Transverse colon (tissue), 4 donors: ENCODE measurements around the gene RBSN.

ENCODE experiments used
- EP300 ChIP-seq: sonication (generic); formaldehyde crosslinking; IDR thresholded peaks from one replicate; pipeline ENCODE4 v1.6.1; 2017; ENCODE audit warnings: antibody characterized with exemption, low read depth
- POLR2A ChIP-seq: fragments of 450-650 bp; IDR thresholded peaks from one replicate; pipeline ENCODE4 v1.6.1; 2016; ENCODE audit warnings: antibody characterized with exemption, mild to moderate bottlenecking, moderate library complexity
- POLR2AphosphoS5 ChIP-seq, 3 donors: sonication (generic); formaldehyde crosslinking; IDR thresholded peaks; one replicate each; pipeline ENCODE4 v1.6.1; 2016; ENCODE audit warnings: antibody characterized with exemption in 3 of 3
- TF ChIP-seq, protein P1 (sequence below), 5 experiments: fragments of 200-600 bp in 3 of 5; fragments of 450-650 bp in 2 of 5; sonication (generic) in 3 of 5; IDR thresholded peaks; 1 replicate in 2 of 5; 2 replicates in 3 of 5; pipeline ENCODE4 v1.5.1; 2016 to 2017; ENCODE audit warnings: antibody characterized with exemption in 5 of 5, inconsistent platforms in 3 of 5, mild to moderate bottlenecking in 2 of 5, moderate library complexity in 1 of 5

GRCh38 chr3:15091575-15091974, 7.4 kb downstream of the RBSN start:
- TF ChIP-seq, protein P1, sequence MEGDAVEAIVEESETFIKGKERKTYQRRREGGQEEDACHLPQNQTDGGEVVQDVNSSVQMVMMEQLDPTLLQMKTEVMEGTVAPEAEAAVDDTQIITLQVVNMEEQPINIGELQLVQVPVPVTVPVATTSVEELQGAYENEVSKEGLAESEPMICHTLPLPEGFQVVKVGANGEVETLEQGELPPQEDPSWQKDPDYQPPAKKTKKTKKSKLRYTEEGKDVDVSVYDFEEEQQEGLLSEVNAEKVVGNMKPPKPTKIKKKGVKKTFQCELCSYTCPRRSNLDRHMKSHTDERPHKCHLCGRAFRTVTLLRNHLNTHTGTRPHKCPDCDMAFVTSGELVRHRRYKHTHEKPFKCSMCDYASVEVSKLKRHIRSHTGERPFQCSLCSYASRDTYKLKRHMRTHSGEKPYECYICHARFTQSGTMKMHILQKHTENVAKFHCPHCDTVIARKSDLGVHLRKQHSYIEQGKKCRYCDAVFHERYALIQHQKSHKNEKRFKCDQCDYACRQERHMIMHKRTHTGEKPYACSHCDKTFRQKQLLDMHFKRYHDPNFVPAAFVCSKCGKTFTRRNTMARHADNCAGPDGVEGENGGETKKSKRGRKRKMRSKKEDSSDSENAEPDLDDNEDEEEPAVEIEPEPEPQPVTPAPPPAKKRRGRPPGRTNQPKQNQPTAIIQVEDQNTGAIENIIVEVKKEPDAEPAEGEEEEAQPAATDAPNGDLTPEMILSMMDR (IDR thresholded peaks at IDR 0.05): no peak
- no peak for TF ChIP-seq EP300
- no peak for TF ChIP-seq POLR2A
- no peak for TF ChIP-seq POLR2AphosphoS5 (IDR thresholded peaks at IDR 0.05)
